HepG2 (cell line): ENCODE measurements around the gene SIK3. TPM values are rescaled to one million over a fixed set of nuclear protein-coding genes. Genes with fewer than 3 reads are reported as not detected.
A peak's percentile ranks its signal among the peaks of the same experiment; 100 is the strongest.

Source experiments
- ATAC-seq: fragments of 200-7000 bp; cut with Tn5 transposase; 3 replicates; pipeline ENCODE4 v1.9.1; 2020; ENCODE audit warnings: mild to moderate bottlenecking, moderate library complexity
- BruUV-seq: library from RNA; stranded (reverse); fragments of 400-500 nt; replicated peaks from 2 replicates; lab custom pipeline; 2021; lab: Mats Ljungman, UMichigan
- CTCF ChIA-PET: fragments of 300-600 bp; formaldehyde crosslinking; extraction: SDS; loops from one replicate; lab custom pipeline; 2021; ENCODE audit warnings: low total read pairs, inconsistent platforms, low intra/inter-chr PET ratio; lab: Yijun Ruan, JAX
- POLR2A ChIA-PET: fragments of 350-600 bp; sonication (Branson Sonifier 250); formaldehyde crosslinking; loops from one replicate; lab custom pipeline; 2020; ENCODE audit warnings: antibody characterized with exemption, inconsistent platforms; lab: Yijun Ruan, JAX
- DNase-seq: peaks from one replicate; pipeline ENCODE4 v3.0.0-alpha.2; 2015; ENCODE audit warnings: low spot score
- FAIRE-seq: peaks from 3 replicates; lab custom pipeline; 2011; peaks lifted over from hg19 to GRCh38; lab: Jason Lieb, UNC
- H2AFZ ChIP-seq: one replicate; pipeline ENCODE4 v1.6.1; 2011; ENCODE audit warnings: low read length, inconsistent platforms
- H3K27ac ChIP-seq: fragments of 300-600 bp; 3 replicates; pipeline ENCODE4 v1.8.0; 2011; ENCODE audit warnings: mixed run types, mild to moderate bottlenecking, mixed read lengths, low read length, inconsistent platforms; ENCODE audit not compliant: insufficient read depth; ENCODE audit errors: extremely low read length
- H3K27me3 ChIP-seq, 2 experiments: fragments of 200-600 bp in 1 of 2; 2 replicates in 1 of 2; 3 replicates in 1 of 2; pipeline versions ENCODE4 v1.6.0 to v1.8.0; 2011; ENCODE audit warnings: low read length in 2 of 2, mild to moderate bottlenecking in 2 of 2, moderate library complexity in 2 of 2, inconsistent platforms in 1 of 2; ENCODE audit not compliant: insufficient read depth in 2 of 2, control insufficient read depth in 1 of 2
- H3K36me3 ChIP-seq, 2 experiments: fragments of 200-600 bp in 1 of 2; replicated peaks in 1 of 2; 2 replicates in 1 of 2; 3 replicates in 1 of 2; pipeline versions ENCODE4 v1.5.1 to v1.8.0; 2011; ENCODE audit warnings: low read length in 2 of 2, inconsistent platforms in 1 of 2; ENCODE audit not compliant: insufficient read depth in 2 of 2, control insufficient read depth in 1 of 2
- H3K4me1 ChIP-seq: 2 replicates; pipeline ENCODE4 v1.5.1; 2012; ENCODE audit warnings: low read length, inconsistent platforms; ENCODE audit not compliant: insufficient read depth
- H3K4me2 ChIP-seq: 2 replicates; pipeline ENCODE4 v1.6.0; 2011; ENCODE audit warnings: low read depth, low read length, inconsistent platforms
- H3K4me3 ChIP-seq, 3 experiments: fragments of 200-600 bp in 1 of 3; sonication (generic), shearing (Covaris generic) in 1 of 3; replicated peaks in 1 of 3; 2 replicates each; pipeline ENCODE4 v1.5.1; 2011 to 2016; ENCODE audit warnings: low read length in 3 of 3, inconsistent platforms in 2 of 3, low read depth in 2 of 3, mild to moderate bottlenecking in 2 of 3, control low read depth in 1 of 3, mixed read lengths in 1 of 3; ENCODE audit not compliant: insufficient read depth in 1 of 3
- H3K79me2 ChIP-seq: one replicate; pipeline ENCODE4 v1.6.1; 2011; ENCODE audit warnings: low read length, inconsistent platforms; ENCODE audit not compliant: insufficient read depth
- H3K9ac ChIP-seq: 2 replicates; pipeline ENCODE4 v1.6.0; 2011; ENCODE audit warnings: mild to moderate bottlenecking, low read depth, low read length, inconsistent platforms; ENCODE audit not compliant: insufficient read depth
- H3K9me3 ChIP-seq: 2 replicates; pipeline ENCODE4 v1.5.1; 2012; ENCODE audit warnings: mild to moderate bottlenecking, low read length
- H4K20me1 ChIP-seq: 2 replicates; pipeline ENCODE4 v1.6.0; 2011; ENCODE audit warnings: inconsistent platforms, mild to moderate bottlenecking, low read length, moderate library complexity; ENCODE audit not compliant: insufficient read depth
- ATF1 ChIP-seq: IDR thresholded peaks from 2 replicates; pipeline ENCODE4 v1.6.1; 2016; ENCODE audit warnings: mild to moderate bottlenecking, control low read depth
- FOSL2 ChIP-seq: sonication (generic); formaldehyde crosslinking; IDR thresholded peaks from 2 replicates; pipeline ENCODE4 v1.4.0; 2020; ENCODE audit warnings: missing genetic modification reagents
- MYNN ChIP-seq: sonication (generic); formaldehyde crosslinking; IDR thresholded peaks from 2 replicates; pipeline ENCODE4 v1.4.0; 2020; ENCODE audit warnings: mild to moderate bottlenecking, low read depth, missing genetic modification reagents
- NFAT5 ChIP-seq: sonication (generic); formaldehyde crosslinking; IDR thresholded peaks from 2 replicates; pipeline ENCODE4 v1.4.0; 2020; ENCODE audit warnings: missing genetic modification reagents
- PRDM15 ChIP-seq: sonication (generic); formaldehyde crosslinking; IDR thresholded peaks from 2 replicates; pipeline ENCODE4 v1.4.0; 2020; ENCODE audit warnings: missing genetic modification reagents
- SRSF9 ChIP-seq: fragments of 200-400 bp; formaldehyde crosslinking; IDR thresholded peaks from 2 replicates; pipeline ENCODE4 v1.6.1; 2018; ENCODE audit warnings: borderline replicate concordance, mild to moderate bottlenecking, low read depth, low read length; ENCODE audit not compliant: insufficient read depth, poor library complexity, severe bottlenecking
- TGIF2 ChIP-seq: IDR thresholded peaks from 2 replicates; pipeline ENCODE4 v1.6.1; 2016; ENCODE audit warnings: control low read depth, missing compliant biosample characterization
- TMF1 ChIP-seq: sonication (generic); formaldehyde crosslinking; IDR thresholded peaks from 2 replicates; pipeline ENCODE4 v1.8.1; 2022; ENCODE audit warnings: low read depth, missing genetic modification reagents
- ZSCAN30 ChIP-seq: sonication (generic); formaldehyde crosslinking; IDR thresholded peaks from 2 replicates; pipeline ENCODE4 v1.5.0; 2020; ENCODE audit warnings: mild to moderate bottlenecking, missing genetic modification reagents
- WGBS: methylation state at CpG from one replicate; pipeline ENCODE4 v1.1.6; 2017; ENCODE audit warnings: low lambda C conversion rate; 5-methylcytosine and 5-hydroxymethylcytosine counted together
- in situ Hi-C: cut with HindIII; loops from 2 replicates; pipeline ENCODE4 v1.10.0; 2017; ENCODE audit warnings: low pct_unique_long_range_greater_than_20kb; ENCODE audit not compliant: extremely low pct_ligation_motif_present
- intact Hi-C: fragments of 100-400 bp; cut with micrococcal nuclease; formaldehyde crosslinking; loops from one replicate; pipeline ENCODE4 v1.10.0; 2022; ENCODE audit not compliant: unreplicated experiment
- polyA plus RNA-seq, 8 experiments: library from polyadenylated mRNA; depleted of rRNA in 3 of 8; stranded (reverse) in 7 of 8; unstranded in 1 of 8; fragments of >200 nt; fragmentation: Illumina TruSeq in 4 of 8; extraction: Trizol in 4 of 8; gene quantifications; 2 replicates each; pipeline versions ENCODE4 v1.2.1 to v1.2.3, GENCODE V29; 2011 to 2016; ENCODE audit warnings: low read depth in 4 of 8, missing spikeins in 1 of 8, mixed read lengths in 1 of 8; ENCODE audit not compliant: insufficient read depth in 1 of 8
- total RNA-seq, 5 experiments: library from RNA; depleted of rRNA; stranded (reverse); fragments of >200 nt; fragmentation: Illumina TruSeq; extraction: Trizol; gene quantifications; 2 replicates each; pipeline ENCODE4 v1.2.3, GENCODE V29; 2016; ENCODE audit warnings: low read depth in 1 of 5

Gene SIK3
- total and polyA plus RNA-seq, 2 of the 13 experiments (the other 11 are each of a cell fraction or from before 2014, with no cell fraction given): 5.7 to 9.8 TPM

DNA sequence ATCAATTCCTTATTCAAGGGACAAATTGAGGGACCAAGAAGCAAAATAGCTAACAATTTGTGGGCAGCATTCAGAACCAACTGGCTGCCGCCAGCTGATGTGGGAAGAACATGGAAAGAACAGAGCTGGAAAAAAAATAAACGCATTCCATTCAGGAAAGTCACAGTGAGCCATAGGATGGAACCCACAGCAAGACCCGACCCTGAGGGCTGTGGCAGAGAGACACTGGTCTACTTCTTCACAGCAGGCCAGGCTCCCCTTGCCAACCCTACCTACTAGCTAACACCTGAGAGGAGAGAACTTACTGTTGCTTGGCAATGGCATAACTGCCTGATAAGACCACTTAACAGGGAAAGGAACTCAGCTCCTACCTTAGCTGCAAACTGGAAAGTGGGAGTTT, 137.3 kb downstream of the SIK3 start:
- in situ Hi-C loops (no loop called here), intact Hi-C loops (no loop called here)
- no peak overlapping the region for H3K27ac ChIP-seq
- H3K27me3 ChIP-seq: no peaks in the 10 kb centered on the region
- no peak overlapping the region for H2AFZ ChIP-seq
- H3K79me2 ChIP-seq: peaks cover 13% of the 10 kb centered on the region
- no peak overlapping the region for H3K9ac ChIP-seq
- H4K20me1 ChIP-seq: no peaks in the 10 kb centered on the region; the same call in 1 of the 2 replicates
- ChIA-PET POLR2A (interaction anchor here (0.9 kb wide), 1 partner anchor 123 kb away, joined by 3 read pairs; the partner anchor contains the start of gene APOA1), CTCF (no interaction called here)
- FAIRE-seq (no peak), ATAC-seq (no peak), DNase-seq (no peak)
- H3K4me3 ChIP-seq: no peak overlapping the region
- TF ChIP-seq ATF1 (CRISPR knock-in tag): no peak
- 0 out of 2 replicates have a peak, but pooled peaks have one; percentile 20 for TF ChIP-seq FOSL2 (CRISPR knock-in tag)
- no peaks in the 10 kb centered on the region for H3K4me1 ChIP-seq
- H3K4me2 ChIP-seq: no peak overlapping the region
- BruUV-seq: no TSS peak
- 92% methylated on average over 3 of the region's 3 CpGs for WGBS
- no peaks in the 10 kb centered on the region for H3K9me3 ChIP-seq
- H3K36me3 ChIP-seq: peaks cover 5 to 8% of the 10 kb centered on the region in 2 experiments; a peak in 3 of 5 replicates

- no peak for TF ChIP-seq PRDM15
- TF ChIP-seq ZSCAN30 (CRISPR knock-in tag): no peak
- TF ChIP-seq TGIF2: no peak
- no peak for TF ChIP-seq SRSF9
- no peak for TF ChIP-seq MYNN (CRISPR knock-in tag)
- no peak for TF ChIP-seq TMF1 (CRISPR knock-in tag)
- no peak for TF ChIP-seq NFAT5 (CRISPR knock-in tag)
- no peak for ATAC-seq
- H3K79me2 ChIP-seq: peaks cover 10% of the 10 kb centered on the region
- H2AFZ ChIP-seq: no peak overlapping the region
- no peak overlapping the region for H3K4me2 ChIP-seq
- FAIRE-seq: no peak
- ChIA-PET CTCF (no interaction called here), POLR2A (no interaction called here)
- H4K20me1 ChIP-seq: no peaks in the 10 kb centered on the region; the same call in 1 of the 2 replicates
- no peaks in the 10 kb centered on the region for H3K9me3 ChIP-seq
- no peak overlapping the region for H3K4me3 ChIP-seq
- no peak overlapping the region for H3K27ac ChIP-seq
- no peak for DNase-seq
- in situ Hi-C loops (no loop called here), intact Hi-C loops (no loop called here)
- BruUV-seq: no TSS peak
- no peak overlapping the region for H3K9ac ChIP-seq
- peaks cover 13 to 23% of the 10 kb centered on the region in 2 experiments; a peak in 4 of 5 replicates for H3K36me3 ChIP-seq
- H3K4me1 ChIP-seq: no peaks in the 10 kb centered on the region
- no peaks in the 10 kb centered on the region for H3K27me3 ChIP-seq
- WGBS: 93% methylated on average over 3 of the region's 3 CpGs
Measured at GRCh38 chr11:116958246-116958645, 140.0 kb downstream of the SIK3 start.
